T follicular helper cell (primary cell): Measurements from ENCODE around the gene SORCS2.

Experiments
- DNase-seq: peaks from one replicate; pipeline ENCODE4 v3.0.0-alpha.2; 2020; ENCODE audit warnings: low read depth

SORCS2 gene

DNA sequence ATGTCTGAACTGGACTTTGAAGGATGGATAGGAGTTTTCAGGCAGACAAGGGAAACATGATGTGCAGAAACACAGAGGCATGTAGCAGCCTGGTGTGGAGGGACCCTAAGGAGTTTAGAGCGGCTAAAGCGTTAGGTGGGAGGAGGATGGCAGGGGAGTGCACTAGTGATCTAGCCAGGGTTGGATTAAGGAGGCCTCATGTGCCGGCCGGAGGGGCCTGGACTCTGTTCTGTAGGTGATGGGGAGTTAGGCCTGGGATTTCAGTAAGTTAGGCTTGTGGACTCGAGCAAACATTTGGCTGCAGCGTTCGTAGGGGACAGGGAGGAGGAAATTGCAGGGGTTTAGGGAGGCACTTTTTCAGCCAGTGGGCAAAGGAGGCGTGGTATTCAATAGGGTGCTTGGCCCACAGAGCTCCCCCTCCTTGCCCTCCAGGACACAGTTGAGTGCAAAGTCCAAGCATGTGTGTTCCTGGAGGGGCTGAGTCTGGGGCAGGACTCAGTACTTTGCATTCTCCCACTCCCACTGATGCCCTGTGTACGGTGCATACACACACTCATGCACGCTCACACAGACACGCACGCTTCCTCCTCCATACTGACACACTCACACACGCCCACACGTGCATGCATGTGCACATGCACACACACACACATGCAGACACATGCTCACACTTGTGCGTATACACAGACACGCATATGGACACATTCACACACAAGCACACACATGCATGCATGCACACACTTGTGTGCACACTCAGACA is 223.8 kb downstream of the SORCS2 start:
- DNase-seq = no peak

GRCh38 chr4:7416745-7417432 is 224.6 kb downstream of the SORCS2 start:
- DNase-seq = no peak

DNA sequence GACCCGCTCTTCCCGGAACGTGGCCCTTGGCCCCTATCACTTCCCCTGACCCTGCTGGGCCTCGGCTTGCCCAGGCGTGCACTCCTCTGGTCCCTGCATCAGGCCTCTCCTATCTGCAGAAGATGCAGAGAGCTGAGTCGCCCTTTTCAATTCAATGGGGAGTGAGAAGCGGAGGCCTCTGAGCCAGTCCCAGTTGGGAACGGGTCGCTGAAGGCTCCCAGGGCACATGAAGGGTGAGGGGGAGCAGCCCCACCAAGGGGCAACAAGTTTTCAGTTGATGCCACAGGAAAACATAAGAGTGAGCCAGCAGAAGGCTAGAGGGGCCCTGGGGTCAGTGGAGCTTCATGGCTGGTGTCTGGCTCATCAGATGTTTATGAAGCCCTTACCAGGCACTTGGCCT is 225.3 kb downstream of the SORCS2 start:
- DNase-seq = no peak

GRCh38 chr4:7418131-7418943 is 226.0 kb downstream of the SORCS2 start:
- no peak for DNase-seq

GRCh38 chr4:7419961-7420660 is 227.8 kb downstream of the SORCS2 start:
- no peak for DNase-seq

GRCh38 chr4:7420661-7421040 is 228.3 kb downstream of the SORCS2 start:
- DNase-seq = no peak

GRCh38 chr4:7421356-7422150 is 229.2 kb downstream of the SORCS2 start:
- DNase-seq = no peak

- no peak for DNase-seq
These were observed 230.0 kb downstream of the SORCS2 start for GRCh38 chr4:7422151-7422897.

GRCh38 chr4:7422898-7423180 is 230.5 kb downstream of the SORCS2 start:
- DNase-seq = no peak

DNA sequence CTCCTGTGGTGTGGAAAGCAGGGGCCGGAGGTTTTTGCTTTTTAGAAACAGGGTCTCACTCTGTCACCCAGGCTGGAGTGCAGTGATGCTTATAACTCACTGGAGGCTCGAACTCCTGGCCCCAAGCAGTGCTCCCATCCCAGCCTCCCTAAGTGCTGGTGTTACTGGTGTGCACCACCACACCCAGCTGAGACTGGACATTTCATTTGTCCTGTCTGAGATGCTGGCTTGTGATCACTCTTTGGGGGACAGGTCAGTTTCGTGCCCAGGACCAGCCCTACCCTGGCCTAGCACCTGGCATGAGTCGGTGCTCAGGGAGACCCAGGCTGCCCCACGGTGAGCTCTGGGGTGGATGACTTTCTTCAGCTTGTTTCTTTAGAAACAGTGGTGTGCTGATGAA is 231.1 kb downstream of the SORCS2 start:
- no peak for DNase-seq

DNA sequence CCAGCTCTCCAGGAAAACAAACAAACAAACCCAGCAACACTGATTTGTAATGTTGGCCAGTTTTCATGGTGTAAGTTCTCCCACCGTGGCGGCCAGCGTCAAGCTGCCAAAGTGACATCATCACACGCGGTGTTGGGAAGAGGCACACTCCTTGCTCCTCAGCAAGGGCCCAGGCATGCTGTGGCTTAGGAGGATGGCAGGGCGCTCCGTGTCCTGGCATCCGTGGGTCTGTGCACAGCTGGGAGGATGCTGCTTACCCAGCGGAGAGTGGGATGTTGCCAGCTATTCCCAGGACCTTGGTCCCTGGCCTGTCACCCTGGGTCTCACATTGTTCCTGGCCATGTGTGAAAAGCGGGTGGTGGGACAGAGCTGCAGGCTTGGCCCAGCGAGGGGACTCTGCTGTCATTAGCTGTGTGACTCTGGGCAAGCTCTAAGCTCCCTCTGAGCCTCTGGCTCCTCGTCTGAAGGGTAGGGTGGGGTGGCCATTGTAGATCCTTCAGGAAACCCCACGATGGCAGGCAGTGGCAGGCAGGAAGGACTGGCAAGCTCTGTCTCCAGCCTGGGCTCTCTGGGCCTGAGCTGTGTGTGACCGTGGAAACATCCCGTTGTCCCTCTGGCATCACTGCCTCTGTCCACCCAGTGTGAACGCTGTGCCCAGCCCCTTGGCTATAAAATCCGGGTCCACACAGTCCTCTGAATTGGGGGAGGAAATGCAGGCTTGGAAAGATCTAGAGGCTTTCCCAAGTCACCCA is 231.6 kb downstream of the SORCS2 start:
- DNase-seq = no peak

DNA sequence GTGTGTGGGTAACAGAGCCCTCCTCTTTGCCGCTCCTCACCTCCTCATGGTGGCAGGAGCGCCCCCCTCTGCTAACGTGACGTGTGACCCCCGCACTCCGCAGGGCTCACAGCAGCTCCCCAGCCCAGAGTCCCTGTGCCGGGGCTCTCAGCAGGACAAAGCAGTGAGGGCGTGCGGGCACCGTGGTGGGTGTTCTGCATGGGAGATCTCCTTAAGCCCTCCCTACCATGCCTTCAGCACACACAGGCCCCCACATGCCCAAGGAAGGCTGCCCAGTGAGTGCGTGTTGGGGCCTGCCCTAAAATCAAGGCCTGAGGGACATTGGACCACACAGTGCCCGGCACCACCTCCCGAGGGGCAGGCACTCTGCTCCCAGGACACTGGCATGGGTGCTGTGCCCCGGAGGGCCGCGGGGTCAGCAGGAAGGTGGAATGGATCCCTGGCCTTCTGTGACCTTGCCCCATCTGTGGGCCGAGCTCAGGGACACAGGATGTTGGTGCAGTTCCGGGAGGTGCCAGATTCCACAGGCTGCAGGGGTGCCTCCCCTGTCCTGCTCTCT is 232.3 kb downstream of the SORCS2 start:
- DNase-seq = no peak

- DNase-seq = no peak
These were observed 232.8 kb downstream of the SORCS2 start for GRCh38 chr4:7425124-7425523.

DNA sequence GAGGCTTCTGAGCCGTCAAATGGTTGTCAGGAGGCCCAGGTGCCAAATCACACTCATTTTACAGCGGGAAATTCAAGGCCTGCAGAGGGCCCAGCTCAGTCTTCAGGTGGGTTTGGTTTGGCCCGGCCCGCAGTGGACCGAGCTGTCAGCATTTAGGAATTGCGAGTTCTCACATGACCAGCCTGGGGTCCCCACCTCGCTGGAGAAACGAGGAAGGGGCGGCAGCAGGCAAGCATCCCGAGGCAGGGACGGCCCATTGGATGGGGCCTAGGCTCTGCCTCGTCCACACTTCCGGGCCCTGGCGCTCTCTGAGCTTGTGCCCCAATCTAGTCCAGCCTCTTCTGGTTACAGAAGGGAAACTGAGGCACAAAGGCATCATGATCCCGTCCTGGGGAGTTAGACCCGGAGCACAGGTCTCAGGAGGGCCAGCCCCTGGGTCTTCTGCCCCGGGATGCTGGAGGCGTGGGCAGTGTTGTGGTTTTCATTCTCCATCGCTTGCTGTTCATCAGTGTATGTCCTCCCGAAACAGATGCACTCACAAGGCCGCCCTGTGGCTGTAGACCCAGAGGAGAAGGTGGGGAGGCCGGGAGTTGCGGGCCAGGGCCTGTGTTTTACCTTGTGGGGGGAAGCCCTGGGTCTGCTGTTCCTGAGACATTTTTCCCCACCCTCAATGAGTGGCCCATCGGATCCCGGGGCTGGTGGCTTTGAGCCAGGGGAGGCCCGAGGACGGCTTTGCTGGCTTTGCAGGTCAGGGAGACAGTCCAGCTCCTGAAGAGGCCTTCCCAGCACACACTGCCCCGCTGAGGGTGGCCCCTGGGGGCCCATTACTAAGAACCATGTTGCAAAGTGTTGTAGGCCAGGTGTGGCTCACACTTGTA is 233.5 kb downstream of the SORCS2 start:
- no peak for DNase-seq

DNA sequence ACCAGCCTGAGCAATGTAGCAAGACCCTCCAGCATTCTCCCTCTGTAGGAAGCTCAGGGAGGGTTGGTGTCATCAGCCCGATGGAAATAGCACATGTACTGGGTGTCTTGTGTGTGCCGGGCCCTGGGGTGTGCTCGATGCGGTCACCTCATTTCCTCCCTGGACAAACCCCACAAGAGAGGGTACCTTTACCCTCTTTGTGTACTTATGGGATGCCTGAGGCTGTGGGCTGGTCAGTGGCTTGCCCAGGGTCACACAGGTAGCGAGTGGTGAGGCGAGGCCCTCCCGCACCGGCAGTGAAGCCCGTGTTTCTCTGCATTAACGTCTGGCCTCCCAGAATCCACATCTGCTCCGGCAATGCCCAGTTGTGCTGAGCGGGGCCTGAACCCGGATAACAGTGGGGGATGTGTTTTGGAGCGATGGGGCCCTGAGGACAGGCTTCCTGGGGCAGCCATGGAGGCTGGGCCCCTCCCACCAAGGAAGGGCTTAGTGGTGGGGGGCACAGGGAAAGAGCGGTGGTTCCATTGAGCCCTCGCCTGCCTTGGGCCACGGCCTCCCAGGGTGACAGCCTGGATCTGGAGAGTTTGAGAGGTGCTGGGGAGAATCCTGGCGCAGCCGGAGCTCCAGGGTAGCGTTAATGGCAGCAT is 234.3 kb downstream of the SORCS2 start:
- DNase-seq = no peak

- no peak for DNase-seq
These were observed 235.0 kb downstream of the SORCS2 start for GRCh38 chr4:7427361-7427760.

DNA sequence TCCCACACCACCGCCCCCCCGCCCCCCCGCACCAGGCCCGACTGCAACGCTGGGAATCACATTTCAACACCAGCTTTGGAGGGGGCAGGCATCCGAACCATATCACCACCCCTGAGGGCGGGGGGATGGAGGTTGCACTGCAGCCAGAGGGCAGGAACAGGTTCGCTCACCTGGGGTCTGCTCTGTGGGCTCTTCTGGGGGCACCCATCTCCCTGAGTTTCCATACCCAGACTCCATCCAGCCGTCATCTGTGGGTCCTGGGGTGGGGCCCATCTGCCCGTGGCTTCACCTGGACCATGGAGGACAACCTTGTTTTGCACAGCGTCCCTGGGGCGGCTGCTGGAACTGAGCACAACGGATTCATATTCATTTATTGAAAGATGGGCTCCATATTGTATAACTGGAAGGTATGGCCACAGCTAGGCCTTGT is 235.5 kb downstream of the SORCS2 start:
- no peak for DNase-seq
